ENCODE results near the gene KIF26B. TPM values are rescaled to one million over a fixed set of nuclear protein-coding genes. Genes with fewer than 3 reads are reported as not detected.

The KIF26B gene
- total RNA-seq, 4 donors from 2014 or later, result 0.20 to 0.79 (median 0.41) TPM; not detected in 1

DNA sequence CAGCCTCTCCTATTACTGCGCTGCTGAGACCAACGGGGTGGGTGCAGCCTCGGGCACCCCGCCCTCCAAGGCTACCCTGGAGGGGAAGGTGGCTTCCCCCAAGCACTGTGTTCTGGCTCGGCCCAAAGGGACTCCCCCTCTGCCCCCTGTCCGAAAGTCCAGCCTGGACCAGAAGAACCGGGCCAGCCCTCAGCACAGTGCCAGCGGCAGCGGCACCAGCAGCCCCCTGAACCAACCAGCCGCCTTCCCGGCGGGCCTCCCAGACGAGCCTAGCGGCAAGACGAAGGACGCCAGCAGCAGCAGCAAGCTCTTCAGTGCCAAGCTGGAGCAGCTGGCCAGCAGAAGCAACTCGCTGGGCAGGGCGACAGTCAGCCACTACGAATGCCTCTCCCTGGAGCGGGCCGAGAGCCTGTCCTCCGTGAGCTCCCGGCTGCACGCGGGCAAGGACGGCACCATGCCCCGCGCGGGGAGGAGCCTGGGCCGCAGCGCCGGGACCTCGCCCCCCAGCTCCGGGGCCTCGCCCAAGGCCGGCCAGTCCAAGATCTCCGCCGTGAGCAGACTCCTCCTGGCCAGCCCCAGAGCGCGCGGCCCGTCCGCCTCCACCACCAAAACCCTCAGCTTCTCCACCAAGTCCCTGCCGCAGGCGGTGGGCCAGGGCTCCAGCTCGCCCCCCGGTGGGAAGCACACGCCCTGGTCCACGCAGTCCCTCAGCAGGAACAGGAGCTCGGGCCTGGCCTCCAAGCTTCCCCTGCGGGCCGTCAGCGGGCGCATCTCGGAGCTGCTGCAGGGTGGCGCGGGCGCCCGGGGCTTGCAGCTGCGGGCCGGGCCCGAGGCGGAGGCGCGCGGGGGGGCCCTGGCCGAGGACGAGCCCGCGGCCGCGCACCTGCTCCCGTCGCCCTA lies 533.1 kb downstream of the KIF26B start:
- no peak for DNase-seq
- no peak for TF ChIP-seq POLR2A (IDR thresholded peaks at IDR 0.05)
- TF ChIP-seq, protein P1, sequence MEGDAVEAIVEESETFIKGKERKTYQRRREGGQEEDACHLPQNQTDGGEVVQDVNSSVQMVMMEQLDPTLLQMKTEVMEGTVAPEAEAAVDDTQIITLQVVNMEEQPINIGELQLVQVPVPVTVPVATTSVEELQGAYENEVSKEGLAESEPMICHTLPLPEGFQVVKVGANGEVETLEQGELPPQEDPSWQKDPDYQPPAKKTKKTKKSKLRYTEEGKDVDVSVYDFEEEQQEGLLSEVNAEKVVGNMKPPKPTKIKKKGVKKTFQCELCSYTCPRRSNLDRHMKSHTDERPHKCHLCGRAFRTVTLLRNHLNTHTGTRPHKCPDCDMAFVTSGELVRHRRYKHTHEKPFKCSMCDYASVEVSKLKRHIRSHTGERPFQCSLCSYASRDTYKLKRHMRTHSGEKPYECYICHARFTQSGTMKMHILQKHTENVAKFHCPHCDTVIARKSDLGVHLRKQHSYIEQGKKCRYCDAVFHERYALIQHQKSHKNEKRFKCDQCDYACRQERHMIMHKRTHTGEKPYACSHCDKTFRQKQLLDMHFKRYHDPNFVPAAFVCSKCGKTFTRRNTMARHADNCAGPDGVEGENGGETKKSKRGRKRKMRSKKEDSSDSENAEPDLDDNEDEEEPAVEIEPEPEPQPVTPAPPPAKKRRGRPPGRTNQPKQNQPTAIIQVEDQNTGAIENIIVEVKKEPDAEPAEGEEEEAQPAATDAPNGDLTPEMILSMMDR (IDR thresholded peaks at IDR 0.05), result no peak
- TF ChIP-seq POLR2AphosphoS5 (IDR thresholded peaks at IDR 0.05), result no peak
- no peak for TF ChIP-seq EP300 (IDR thresholded peaks at IDR 0.05; ENCODE audit: low read depth)
- Histone ChIP-seq H3K9me3 (no peaks in the 10 kb centered on the region), H3K4me1 (peaks cover 0 to 4% (median 0%) of the 10 kb centered on the region in 4 donors), H3K27me3 (no peaks in the 10 kb centered on the region), H3K27ac (no peak overlapping the region), H3K4me3 (no peak overlapping the region), H3K36me3 (no peaks in the 10 kb centered on the region)
- 84% methylated on average over 60 of the region's 74 CpGs; no CpG with 5 or more reads in 1 of the 2 donors for WGBS, 2 donors (ENCODE audit: low coverage in 1 of 2)
- in situ Hi-C loops (cut with MboI; ENCODE audit: low pct_ligation_motif_present in 1 of 4, low pct_unique_long_range_greater_than_20kb in 1 of 4, low sequenced_read_pairs in 3 of 4), result no loop called here
- intact Hi-C loops (cut with DNase I; ENCODE audit: low total_unique reads), result no loop called here

DNA sequence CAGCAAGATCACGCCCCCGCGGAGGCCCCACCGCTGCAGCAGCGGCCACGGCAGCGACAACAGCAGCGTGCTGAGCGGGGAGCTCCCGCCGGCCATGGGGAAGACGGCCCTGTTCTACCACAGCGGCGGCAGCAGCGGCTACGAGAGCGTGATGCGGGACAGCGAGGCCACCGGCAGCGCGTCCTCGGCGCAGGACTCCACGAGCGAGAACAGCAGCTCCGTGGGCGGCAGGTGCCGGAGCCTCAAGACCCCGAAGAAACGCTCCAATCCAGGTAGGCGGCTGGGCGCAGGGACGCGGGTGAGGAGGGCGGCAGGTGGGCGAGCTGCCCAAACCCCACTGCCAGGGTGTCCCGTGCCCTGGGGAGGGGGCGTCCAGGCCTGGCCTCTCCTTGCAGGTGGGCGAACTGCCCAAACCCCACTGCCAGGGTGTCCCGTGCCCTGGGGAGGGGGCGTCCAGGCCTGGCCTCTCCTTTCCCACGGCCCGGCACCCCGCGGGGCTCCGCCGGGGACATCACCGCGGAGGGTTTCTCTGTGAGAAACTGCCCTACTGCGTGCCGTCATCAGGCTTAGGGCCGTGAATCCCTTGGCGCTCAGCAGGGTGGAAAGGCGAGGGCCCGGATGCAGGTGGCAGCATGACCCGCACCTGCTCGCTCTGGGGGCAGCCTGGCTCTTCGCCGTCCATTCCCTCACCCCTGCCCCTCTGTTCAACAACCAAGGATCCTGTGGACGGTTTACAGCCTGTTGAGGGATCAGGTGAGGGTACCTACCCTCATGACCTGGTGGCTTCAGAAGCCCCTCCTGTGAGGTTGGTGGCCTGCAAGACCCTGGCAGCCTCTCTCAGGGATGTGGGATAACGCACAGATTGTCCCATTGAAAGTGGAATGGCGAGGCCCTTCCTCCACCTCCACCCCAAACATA lies 534.0 kb downstream of the KIF26B start:
- no peak for DNase-seq
- Histone ChIP-seq H3K4me1 (no peaks in the 10 kb centered on the region), H3K36me3 (no peaks in the 10 kb centered on the region), H3K4me3 (no peak overlapping the region), H3K27me3 (no peaks in the 10 kb centered on the region), H3K27ac (no peak overlapping the region), H3K9me3 (no peaks in the 10 kb centered on the region)
- intact Hi-C loops (cut with DNase I; ENCODE audit: low total_unique reads) (no loop called here), in situ Hi-C loops (cut with MboI; ENCODE audit: low pct_ligation_motif_present in 1 of 4, low pct_unique_long_range_greater_than_20kb in 1 of 4, low sequenced_read_pairs in 3 of 4) (no loop called here)
- 92% methylated on average over 61 of the region's 63 CpGs; no CpG with 5 or more reads in 1 of the 2 donors for WGBS, 2 donors (ENCODE audit: low coverage in 1 of 2)
- TF ChIP-seq, protein P1 (IDR thresholded peaks at IDR 0.05), result no peak
- TF ChIP-seq POLR2AphosphoS5 (IDR thresholded peaks at IDR 0.05), result no peak
- TF ChIP-seq POLR2A (IDR thresholded peaks at IDR 0.05), result no peak

DNA sequence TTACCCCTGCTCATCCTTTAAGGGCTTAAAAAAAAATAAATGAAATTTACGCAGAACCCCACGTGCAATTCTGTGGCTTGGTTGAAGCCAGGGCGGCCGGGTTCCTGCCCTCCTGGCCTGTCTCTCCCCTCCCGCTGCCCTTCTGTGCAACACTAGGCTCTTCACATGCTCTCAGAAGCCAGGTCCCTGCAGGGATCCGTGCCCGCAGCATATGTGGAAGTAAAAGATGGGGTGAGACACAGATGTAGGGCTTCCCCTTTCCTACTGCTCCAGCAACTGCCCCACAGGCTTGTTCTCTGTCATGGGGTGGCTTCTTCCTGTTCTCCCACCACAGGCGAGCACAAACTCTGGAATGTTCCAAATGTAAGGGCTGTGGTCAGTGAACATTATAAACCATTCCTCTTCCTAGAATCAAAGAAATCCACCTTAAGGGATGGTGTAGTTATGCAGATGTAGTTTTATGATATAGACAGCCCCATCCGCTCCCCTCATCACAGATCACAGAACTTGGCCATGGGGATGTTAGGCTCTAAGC lies 535.4 kb downstream of the KIF26B start:
- no peaks in the 10 kb centered on the region for H3K9me3 ChIP-seq

More for the DNA sequence above, 535.4 kb downstream of the KIF26B start:
- Histone ChIP-seq H3K4me3 (no peak overlapping the region), H3K4me1 (no peaks in the 10 kb centered on the region), H3K36me3 (no peaks in the 10 kb centered on the region), H3K27ac (no peak overlapping the region), H3K27me3 (no peaks in the 10 kb centered on the region)
- TF ChIP-seq EP300 (IDR thresholded peaks at IDR 0.05; ENCODE audit: low read depth), result no peak
- no peak for TF ChIP-seq POLR2AphosphoS5 (IDR thresholded peaks at IDR 0.05)
- no peak for TF ChIP-seq POLR2A (IDR thresholded peaks at IDR 0.05)
- TF ChIP-seq, protein P1 (IDR thresholded peaks at IDR 0.05), result no peak
- intact Hi-C loops (cut with DNase I; ENCODE audit: low total_unique reads), result no loop called here
- in situ Hi-C loops (cut with MboI; ENCODE audit: low pct_ligation_motif_present in 1 of 4, low pct_unique_long_range_greater_than_20kb in 1 of 4, low sequenced_read_pairs in 3 of 4), result no loop called here
- DNase-seq, result no peak
- 33 to 83% methylated on average over 1 to 9 of the region's 9 CpGs for WGBS, 2 donors (ENCODE audit: low coverage in 1 of 2)

All from transverse colon (tissue), 4 donors.